Mucosa of descending colon (tissue), 3 donors: ENCODE data around the gene TMEM63A. TPM values are rescaled to one million over a fixed set of nuclear protein-coding genes. Genes with fewer than 3 reads are reported as not detected.
A peak's percentile ranks its signal among the peaks of the same experiment; 100 is the strongest.

Experiments used
- ATAC-seq: fragments of 200-7000 bp; cut with Tn5 transposase; one replicate; pipeline ENCODE4 v1.9.1; 2020; ENCODE audit warnings: mild to moderate bottlenecking, moderate library complexity
- DNase-seq, 3 donors: peaks; one replicate each; pipeline ENCODE4 v3.0.0-alpha.2; 2020
- H3K36me3 ChIP-seq: fragments of 200-600 bp; one replicate; pipeline ENCODE4 v1.8.0; 2021; ENCODE audit warnings: low read depth, mild to moderate bottlenecking
- H3K4me1 ChIP-seq: fragments of 200-600 bp; one replicate; pipeline ENCODE4 v1.8.0; 2021; ENCODE audit warnings: low read depth, mild to moderate bottlenecking
- H3K4me3 ChIP-seq: fragments of 200-600 bp; one replicate; pipeline ENCODE4 v1.8.0; 2021; ENCODE audit warnings: mild to moderate bottlenecking
- H3K9me3 ChIP-seq: fragments of 200-600 bp; one replicate; pipeline ENCODE4 v1.8.0; 2021; ENCODE audit warnings: mild to moderate bottlenecking
- CTCF ChIP-seq: fragments of 200-600 bp; IDR thresholded peaks from one replicate; pipeline ENCODE4 v1.8.0; 2022; ENCODE audit warnings: antibody characterized with exemption, mild to moderate bottlenecking
- intact Hi-C, 2 donors: fragments of 100-400 bp; cut with DNase I in 1 of 2; cut with micrococcal nuclease in 1 of 2; formaldehyde crosslinking; loops; one replicate each; pipeline versions ENCODE4 v1.11.0 to v1.11.1; 2022; cut with DNase I, micrococcal nuclease
- total RNA-seq, 3 donors: library from RNA; stranded (reverse); fragmentation: NEBNext Ultra II Directional in 2 of 3; extraction: Animal tissue kit (Norgen Biotek cat#: 25700) in 2 of 3; gene quantifications; one replicate each; pipeline versions ENCODE4 v1.2.1 to v1.2.4, GENCODE V29; 2021 to 2023
- donor health status: DM: no; HTN: no; CAD: no; lungs with moderate emphysema.
- donor health status: DM: no; HTN: no; CAD: no.
- donor health status: DM: no; HTN: yes; CAD: no.

Gene TMEM63A
- total RNA-seq, 3 donors from 2014 or later: 115 to 192 (median 147) TPM

GRCh38 chr1:225914391-225914790, 32.2 kb upstream of the TMEM63A start:
- ATAC-seq (no peak), DNase-seq (no peak)
- H3K9me3 ChIP-seq: no peaks in the 10 kb centered on the region
- intact Hi-C loops: loop anchor here in 1 of 2 donors (10.0 kb wide), 1 partner anchor 440 kb away; no protein-coding TSS in a partner anchor
- no peaks in the 10 kb centered on the region for H3K36me3 ChIP-seq
- no peak for TF ChIP-seq CTCF
- H3K4me3 ChIP-seq: no peak overlapping the region
- H3K4me1 ChIP-seq: peaks cover 12% of the 10 kb centered on the region

- peak; percentile 87 for ATAC-seq
- DNase-seq: peak; percentile 74 to 86 (median 80)
- Histone ChIP-seq H3K4me1 (peaks cover 12% of the 10 kb centered on the region), H3K9me3 (no peaks in the 10 kb centered on the region), H3K36me3 (no peaks in the 10 kb centered on the region), H3K4me3 (no peak overlapping the region)
- intact Hi-C loops: loop anchor here in 1 of 2 donors (10.0 kb wide), 1 partner anchor 437 kb away; no protein-coding TSS in a partner anchor
- TF ChIP-seq CTCF: peak; percentile 87
Observed at GRCh38 chr1:225911191-225912130, 29.3 kb upstream of the TMEM63A start.

GRCh38 chr1:225909477-225909876, 27.3 kb upstream of the TMEM63A start:
- no peaks in the 10 kb centered on the region for H3K36me3 ChIP-seq
- peaks cover 12% of the 10 kb centered on the region for H3K4me1 ChIP-seq
- DNase-seq: no peak
- no peak for ATAC-seq
- intact Hi-C loops: no loop called here
- H3K4me3 ChIP-seq: no peak overlapping the region
- H3K9me3 ChIP-seq: no peaks in the 10 kb centered on the region
- no peak for TF ChIP-seq CTCF

- H3K9me3 ChIP-seq: no peaks in the 10 kb centered on the region
- intact Hi-C loops: no loop called here
- no peak for TF ChIP-seq CTCF
- DNase-seq: no peak
- peak; percentile 65 for ATAC-seq
- no peak overlapping the region for H3K4me3 ChIP-seq
- peaks cover 12% of the 10 kb centered on the region for H3K4me1 ChIP-seq
- H3K36me3 ChIP-seq: no peaks in the 10 kb centered on the region
Observed at GRCh38 chr1:225908773-225909172, 26.6 kb upstream of the TMEM63A start.

GRCh38 chr1:225908013-225908640, 25.9 kb upstream of the TMEM63A start:
- intact Hi-C loops: no loop called here
- DNase-seq (no peak), ATAC-seq (peak; percentile 19)
- Histone ChIP-seq H3K36me3 (no peaks in the 10 kb centered on the region), H3K9me3 (no peaks in the 10 kb centered on the region), H3K4me3 (no peak overlapping the region), H3K4me1 (peaks cover 12% of the 10 kb centered on the region)
- no peak for TF ChIP-seq CTCF
